SK-N-SH (cell line): Measurements from ENCODE around the gene C3orf22. TPM values are rescaled to one million over a fixed set of nuclear protein-coding genes. Genes with fewer than 3 reads are reported as not detected.

Experiments
- CTCF ChIA-PET: fragments of 300-600, 350-600 bp; formaldehyde crosslinking; extraction: SDS; loops from one replicate; lab custom pipeline; 2021; lab: Yijun Ruan, JAX
- POLR2A ChIA-PET: fragments of 350-600 bp; sonication (Branson Sonifier 250); formaldehyde crosslinking; extraction: SDS; loops from one replicate; lab custom pipeline; 2020; ENCODE audit warnings: antibody characterized with exemption, inconsistent platforms; lab: Yijun Ruan, JAX
- DNase-seq: peaks from one replicate; pipeline ENCODE4 v3.0.0; 2012
- H2AFZ ChIP-seq: fragments of 200-600 bp; sonication (generic); 2 replicates; pipeline ENCODE4 v1.8.1; 2016; ENCODE audit warnings: antibody characterized with exemption, mild to moderate bottlenecking, low read depth
- H3F3A ChIP-seq: fragments of 200-600 bp; sonication (generic); replicated peaks from 2 replicates; pipeline ENCODE3; 2016; ENCODE audit warnings: antibody characterized with exemption, mild to moderate bottlenecking; ENCODE audit not compliant: insufficient read depth
- H3K27ac ChIP-seq, 2 experiments: fragments of 200-500 bp in 1 of 2; fragments of 200-600 bp in 1 of 2; sonication (Bioruptor generic) in 1 of 2; sonication (generic), shearing (Covaris generic) in 1 of 2; 2 replicates each; pipeline versions ENCODE4 v1.5.1 to v1.6.1; 2014 to 2016; ENCODE audit warnings: low read depth in 2 of 2, inconsistent platforms in 1 of 2, low read length in 1 of 2, mild to moderate bottlenecking in 1 of 2, mixed read lengths in 1 of 2
- H3K27me3 ChIP-seq: fragments of 200-600 bp; sonication (generic), shearing (Covaris generic); 2 replicates; pipeline ENCODE4 v1.6.1; 2016; ENCODE audit warnings: mixed run types; ENCODE audit not compliant: insufficient read depth
- H3K36me3 ChIP-seq, 2 experiments: fragments of 200-500 bp in 1 of 2; fragments of 200-600 bp in 1 of 2; sonication (Bioruptor generic) in 1 of 2; sonication (generic) in 1 of 2; replicated peaks in 1 of 2; 2 replicates each; pipeline versions ENCODE3 to v1.5.1; 2014 to 2016; ENCODE audit warnings: low read length in 1 of 2, mild to moderate bottlenecking in 1 of 2; ENCODE audit not compliant: insufficient read depth in 2 of 2, control insufficient read depth in 1 of 2
- H3K4me1 ChIP-seq, 2 experiments: fragments of 200-500 bp in 1 of 2; fragments of 200-600 bp in 1 of 2; sonication (Bioruptor generic) in 1 of 2; sonication (generic), shearing (Covaris generic) in 1 of 2; 2 replicates each; pipeline versions ENCODE4 v1.5.1 to v1.6.1; 2014 to 2016; ENCODE audit warnings: low read depth in 1 of 2, low read length in 1 of 2, mixed run types in 1 of 2; ENCODE audit not compliant: insufficient read depth in 2 of 2, control insufficient read depth in 1 of 2
- H3K4me2 ChIP-seq: fragments of 200-600 bp; sonication (generic), shearing (Covaris generic); 2 replicates; pipeline ENCODE4 v1.6.1; 2017; ENCODE audit warnings: mixed run types
- H3K4me3 ChIP-seq, 2 experiments: fragments of 200-500 bp in 1 of 2; fragments of 200-600 bp in 1 of 2; sonication (Bioruptor generic) in 1 of 2; sonication (generic), shearing (Covaris generic) in 1 of 2; 2 replicates each; pipeline versions ENCODE4 v1.5.1 to v1.8.1; 2014 to 2016; ENCODE audit warnings: low read depth in 2 of 2, inconsistent platforms in 1 of 2, low read length in 1 of 2, mild to moderate bottlenecking in 1 of 2, mixed read lengths in 1 of 2, moderate library complexity in 1 of 2
- H3K79me2 ChIP-seq: fragments of 200-600 bp; sonication (generic); 2 replicates; pipeline ENCODE4 v1.8.1; 2017; ENCODE audit warnings: mild to moderate bottlenecking; ENCODE audit not compliant: insufficient read depth
- H3K9ac ChIP-seq: fragments of 200-600 bp; sonication (generic); 2 replicates; pipeline ENCODE4 v1.6.1; 2017; ENCODE audit warnings: mixed run types
- H3K9me2 ChIP-seq: fragments of 200-600 bp; sonication (generic); 2 replicates; pipeline ENCODE4 v1.6.1; 2017; ENCODE audit warnings: mixed run types
- H3K9me3 ChIP-seq: fragments of 200-600 bp; sonication (generic); 2 replicates; pipeline ENCODE4 v1.6.1; 2017; ENCODE audit warnings: mixed run types, mild to moderate bottlenecking, moderate library complexity
- H4K20me1 ChIP-seq: fragments of 200-600 bp; sonication (generic); 2 replicates; pipeline ENCODE4 v1.6.1; 2017; ENCODE audit warnings: mild to moderate bottlenecking, mixed run types; ENCODE audit not compliant: insufficient read depth
- ELF1 ChIP-seq: IDR thresholded peaks from 2 replicates; pipeline ENCODE4 v1.4.0; 2012
- EP300 ChIP-seq, 2 experiments: IDR thresholded peaks; 2 replicates each; pipeline versions ENCODE4 v1.4.0 to v1.6.1; 2012; ENCODE audit warnings: borderline replicate concordance in 1 of 2, low read depth in 1 of 2, low read length in 1 of 2
- EZH2phosphoT487 ChIP-seq: fragments of 200-600 bp; sonication (generic); IDR thresholded peaks from 2 replicates; pipeline ENCODE4 v1.6.1; 2017; ENCODE audit warnings: low read depth, mixed run types, mild to moderate bottlenecking, antibody characterized with exemption, moderate library complexity, borderline replicate concordance
- FOSL2 ChIP-seq: IDR thresholded peaks from 2 replicates; pipeline ENCODE4 v1.4.0; 2012; ENCODE audit warnings: low read depth, mild to moderate bottlenecking, moderate library complexity, borderline replicate concordance
- FOXJ3 ChIP-seq: sonication (generic); formaldehyde crosslinking; IDR thresholded peaks from 2 replicates; pipeline ENCODE4 v1.5.1; 2020; ENCODE audit warnings: mild to moderate bottlenecking, missing genetic modification reagents
- IRF3 ChIP-seq: fragments of 150-350 bp; IDR thresholded peaks from 2 replicates; pipeline ENCODE4 v1.6.1; 2016; ENCODE audit warnings: mild to moderate bottlenecking, low read depth, low read length
- JUND ChIP-seq: IDR thresholded peaks from 2 replicates; pipeline ENCODE4 v1.4.0; 2012
- MAX ChIP-seq: IDR thresholded peaks from 2 replicates; pipeline ENCODE4 v1.4.0; 2012; ENCODE audit warnings: low read depth
- MXI1 ChIP-seq: IDR thresholded peaks from 2 replicates; pipeline ENCODE4 v1.6.1; 2012; ENCODE audit warnings: mild to moderate bottlenecking, low read depth, low read length, improper control_type of control experiment
- NFIC ChIP-seq: IDR thresholded peaks from 2 replicates; pipeline ENCODE4 v1.4.0; 2012; ENCODE audit warnings: borderline replicate concordance
- PBX3 ChIP-seq: IDR thresholded peaks from 2 replicates; pipeline ENCODE4; 2012
- POLR2AphosphoS5 ChIP-seq: IDR thresholded peaks from 2 replicates; pipeline ENCODE4 v1.6.1; 2012; ENCODE audit warnings: low read depth, low read length
- RAD21 ChIP-seq: IDR thresholded peaks from 2 replicates; pipeline ENCODE4 v1.6.1; 2012; ENCODE audit warnings: mild to moderate bottlenecking, low read length
- RCOR1 ChIP-seq: fragments of 150-350 bp; IDR thresholded peaks from 2 replicates; pipeline ENCODE4 v1.6.1; 2017; ENCODE audit warnings: antibody characterized with exemption, low read length
- RFX5 ChIP-seq: IDR thresholded peaks from 2 replicates; pipeline ENCODE4 v1.6.1; 2012; ENCODE audit warnings: mild to moderate bottlenecking, improper control_type of control experiment, low read length
- RXRA ChIP-seq: IDR thresholded peaks from 2 replicates; pipeline ENCODE4 v1.4.0; 2012; ENCODE audit warnings: low read depth, mild to moderate bottlenecking, borderline replicate concordance
- SIN3A ChIP-seq: IDR thresholded peaks from 2 replicates; pipeline ENCODE4 v1.6.1; 2012; ENCODE audit warnings: low read depth, mild to moderate bottlenecking, low read length, moderate library complexity, borderline replicate concordance
- SMC3 ChIP-seq: IDR thresholded peaks from 2 replicates; pipeline ENCODE4 v1.6.1; 2012; ENCODE audit warnings: low read depth, low read length, improper control_type of control experiment
- TAF1 ChIP-seq: IDR thresholded peaks from 2 replicates; pipeline ENCODE4 v1.6.1; 2012; ENCODE audit warnings: low read depth, mild to moderate bottlenecking, low read length, moderate library complexity, borderline replicate concordance
- ZBTB33 ChIP-seq: IDR thresholded peaks from 2 replicates; pipeline ENCODE4 v1.4.0; 2012; ENCODE audit warnings: low read depth, borderline replicate concordance
- WGBS: methylation state at CpG from one replicate; pipeline ENCODE4 v1.1.6; 2017; ENCODE audit warnings: low lambda C conversion rate; 5-methylcytosine and 5-hydroxymethylcytosine counted together
- polyA plus RNA-seq, 3 experiments: library from polyadenylated mRNA; depleted of rRNA; stranded (reverse); fragments of >200 nt; gene quantifications; 2 replicates each; pipeline ENCODE4 v1.2.3, GENCODE V29; 2012

Gene C3orf22
- polyA plus RNA-seq, 1 of the 3 experiments (the other 2 are of a cell fraction): not detected

- no peaks in the 10 kb centered on the region; a peak in 1 of 4 replicates for H3K4me1 ChIP-seq
- H3K9me2 ChIP-seq: no peaks in the 10 kb centered on the region
- H3K27ac ChIP-seq: no peak overlapping the region
- H3K9me3 ChIP-seq: no peaks in the 10 kb centered on the region
- H3K79me2 ChIP-seq: no peaks in the 10 kb centered on the region
- H3F3A ChIP-seq: no peaks in the 10 kb centered on the region
- ChIA-PET POLR2A (no interaction called here), CTCF (no interaction called here)
- H3K4me2 ChIP-seq: no peak overlapping the region
- H4K20me1 ChIP-seq: no peaks in the 10 kb centered on the region
- H3K36me3 ChIP-seq: no peaks in the 10 kb centered on the region
- no peak overlapping the region for H2AFZ ChIP-seq
- peaks cover 9% of the 10 kb centered on the region; the same call in 1 of the 2 replicates for H3K27me3 ChIP-seq
- 80% methylated on average over 12 of the region's 12 CpGs for WGBS
- DNase-seq: peak; percentile 25
- no peak overlapping the region for H3K4me3 ChIP-seq
- TF ChIP-seq IRF3: no peak
- TF ChIP-seq NFIC: no peak
- TF ChIP-seq RFX5: no peak
- no peak for TF ChIP-seq FOSL2
- no peak for TF ChIP-seq MXI1
- TF ChIP-seq ELF1: no peak
- TF ChIP-seq MAX: no peak
- no peak for TF ChIP-seq ZBTB33
- no peak for TF ChIP-seq JUND
- no peak for TF ChIP-seq RXRA
- TF ChIP-seq SMC3: no peak
- H3K9ac ChIP-seq: no peak overlapping the region
Measured at GRCh38 chr3:126549861-126550487, 8.8 kb downstream of the C3orf22 start.

- Histone ChIP-seq H2AFZ (no peak overlapping the region), H3K9me2 (no peaks in the 10 kb centered on the region), H3K27me3 (peaks cover 9% of the 10 kb centered on the region; the same call in 1 of the 2 replicates), H3K4me2 (no peak overlapping the region), H3K36me3 (no peaks in the 10 kb centered on the region), H3K4me1 (peaks cover 0 to 4% of the 10 kb centered on the region in 2 experiments; a peak in 1 of 4 replicates), H4K20me1 (no peaks in the 10 kb centered on the region), H3K79me2 (no peaks in the 10 kb centered on the region), H3K9ac (no peak overlapping the region), H3F3A (no peaks in the 10 kb centered on the region), H3K4me3 (no peak overlapping the region), H3K27ac (no peak overlapping the region), H3K9me3 (no peaks in the 10 kb centered on the region)
- CTCF ChIA-PET: no interaction called here
- DNase-seq: peak; percentile 27
- POLR2A ChIA-PET: no interaction called here
- 55% methylated on average over 8 of the region's 9 CpGs for WGBS
- TF ChIP-seq RAD21 (no peak), FOXJ3 (no peak), ZBTB33 (no peak), PBX3 (no peak), POLR2AphosphoS5 (no peak), TAF1 (no peak), JUND (no peak), SIN3A (no peak), EP300 (IDR thresholded peaks at IDR 0.05; ENCODE audit: borderline replicate concordance in 1 of 2, low read depth in 1 of 2, low read length in 1 of 2) (no peak), EZH2phosphoT487 (no peak), RCOR1 (no peak), FOSL2 (no peak), MXI1 (no peak)
Measured at GRCh38 chr3:126548556-126549466, 9.9 kb downstream of the C3orf22 start.
